Hepatocyte (in vitro differentiated cells): ENCODE data around the gene SH3GL2.

ENCODE experiments used
- EZH2 ChIP-seq: fragments of 200-600 bp; sonication (generic); IDR thresholded peaks from 2 replicates; pipeline ENCODE4 v1.6.1; 2016; ENCODE audit warnings: antibody characterized with exemption, mild to moderate bottlenecking, borderline replicate concordance
- EZH2phosphoT487 ChIP-seq: fragments of 200-600 bp; sonication (generic); IDR thresholded peaks from one replicate; pipeline ENCODE4 v1.6.1; 2018; ENCODE audit warnings: antibody characterized with exemption, mild to moderate bottlenecking, low read depth, moderate library complexity; ENCODE audit not compliant: unreplicated experiment, severe bottlenecking
- TF ChIP-seq, protein P1 (sequence below): fragments of 200-600 bp; sonication (generic); IDR thresholded peaks from 2 replicates; pipeline ENCODE4 v1.5.1; 2016; ENCODE audit warnings: antibody characterized with exemption, mild to moderate bottlenecking; ENCODE audit not compliant: poor library complexity

DNA sequence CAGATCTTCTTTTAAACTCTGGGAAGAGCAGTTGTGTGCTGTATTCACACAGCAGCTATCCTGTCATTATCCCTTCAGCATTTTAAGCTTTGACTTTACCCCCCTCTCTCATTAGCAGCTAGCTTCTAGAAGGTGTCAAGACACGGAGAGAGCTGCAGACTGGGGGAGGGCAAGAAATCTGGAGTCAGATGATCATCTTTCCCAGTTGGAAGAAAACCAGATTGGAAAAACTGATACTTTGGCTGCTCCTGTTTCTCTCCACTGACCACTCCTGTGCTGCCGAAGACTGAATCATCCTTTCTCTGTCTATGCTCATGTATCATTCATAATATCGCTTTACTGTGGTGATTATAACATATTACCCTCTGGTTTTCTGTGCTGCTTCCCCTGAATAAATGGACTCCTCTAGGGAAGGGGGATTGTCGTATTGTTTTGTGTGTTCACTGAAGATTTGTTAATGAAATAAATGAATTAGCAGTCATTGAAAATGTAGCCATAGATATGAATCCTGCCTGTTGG is 75.1 kb downstream of the SH3GL2 start:
- TF ChIP-seq, protein P1, sequence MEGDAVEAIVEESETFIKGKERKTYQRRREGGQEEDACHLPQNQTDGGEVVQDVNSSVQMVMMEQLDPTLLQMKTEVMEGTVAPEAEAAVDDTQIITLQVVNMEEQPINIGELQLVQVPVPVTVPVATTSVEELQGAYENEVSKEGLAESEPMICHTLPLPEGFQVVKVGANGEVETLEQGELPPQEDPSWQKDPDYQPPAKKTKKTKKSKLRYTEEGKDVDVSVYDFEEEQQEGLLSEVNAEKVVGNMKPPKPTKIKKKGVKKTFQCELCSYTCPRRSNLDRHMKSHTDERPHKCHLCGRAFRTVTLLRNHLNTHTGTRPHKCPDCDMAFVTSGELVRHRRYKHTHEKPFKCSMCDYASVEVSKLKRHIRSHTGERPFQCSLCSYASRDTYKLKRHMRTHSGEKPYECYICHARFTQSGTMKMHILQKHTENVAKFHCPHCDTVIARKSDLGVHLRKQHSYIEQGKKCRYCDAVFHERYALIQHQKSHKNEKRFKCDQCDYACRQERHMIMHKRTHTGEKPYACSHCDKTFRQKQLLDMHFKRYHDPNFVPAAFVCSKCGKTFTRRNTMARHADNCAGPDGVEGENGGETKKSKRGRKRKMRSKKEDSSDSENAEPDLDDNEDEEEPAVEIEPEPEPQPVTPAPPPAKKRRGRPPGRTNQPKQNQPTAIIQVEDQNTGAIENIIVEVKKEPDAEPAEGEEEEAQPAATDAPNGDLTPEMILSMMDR, result no peak
- TF ChIP-seq EZH2, result no peak
- no peak for TF ChIP-seq EZH2phosphoT487
